GM21786 (cell line): ENCODE results near the gene APIP.

Experiments
- ATAC-seq: cut with Tn5 transposase; IDR thresholded peaks from one replicate; pipeline ENCODE4 v1.9.1; 2021; ENCODE audit not compliant: unreplicated experiment

Gene APIP

GRCh38 chr11:34890812-34891211 lies 25.4 kb downstream of the APIP start:
- no peak for ATAC-seq

GRCh38 chr11:34890089-34890488 lies 26.1 kb downstream of the APIP start:
- ATAC-seq, result no peak

DNA sequence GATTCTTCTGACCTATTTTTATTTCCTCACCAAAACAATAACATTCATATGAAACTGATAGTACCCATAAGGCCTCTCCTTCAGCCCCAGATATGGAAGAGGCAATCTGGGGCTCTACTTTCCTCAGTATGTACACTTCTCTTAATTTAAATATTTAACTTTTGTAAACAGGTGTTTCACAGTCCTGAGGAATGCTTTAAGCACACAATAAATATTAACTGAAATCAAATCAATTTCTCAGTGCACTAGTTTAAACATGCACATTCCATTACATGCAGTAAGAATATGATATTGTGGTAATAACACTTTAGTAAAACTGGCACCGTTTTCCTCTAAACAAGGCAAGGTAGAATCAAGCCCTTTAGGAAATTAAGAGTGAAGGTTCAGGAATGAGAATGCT lies 28.9 kb downstream of the APIP start:
- ATAC-seq, result no peak

DNA sequence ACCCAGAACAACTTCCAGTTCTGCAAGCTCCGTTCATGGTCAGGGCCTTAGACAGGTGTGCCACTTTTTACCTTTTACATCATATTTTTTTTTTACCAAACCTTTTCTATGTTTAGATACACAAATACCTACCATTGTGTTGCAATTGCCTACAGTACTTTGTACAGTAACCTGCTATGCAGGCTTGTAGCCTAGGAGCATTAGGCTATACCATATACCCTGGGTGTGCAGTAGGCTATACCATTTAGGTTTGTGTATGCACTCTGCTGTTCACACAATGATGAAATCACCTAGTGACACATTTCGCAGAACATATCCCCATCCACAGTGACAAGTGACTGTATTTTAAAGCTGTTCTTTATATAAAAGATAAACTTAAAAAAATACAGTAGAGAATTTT lies 29.6 kb downstream of the APIP start:
- ATAC-seq, result no peak

GRCh38 chr11:34881900-34882299 lies 34.3 kb downstream of the APIP start:
- ATAC-seq, result no peak

DNA sequence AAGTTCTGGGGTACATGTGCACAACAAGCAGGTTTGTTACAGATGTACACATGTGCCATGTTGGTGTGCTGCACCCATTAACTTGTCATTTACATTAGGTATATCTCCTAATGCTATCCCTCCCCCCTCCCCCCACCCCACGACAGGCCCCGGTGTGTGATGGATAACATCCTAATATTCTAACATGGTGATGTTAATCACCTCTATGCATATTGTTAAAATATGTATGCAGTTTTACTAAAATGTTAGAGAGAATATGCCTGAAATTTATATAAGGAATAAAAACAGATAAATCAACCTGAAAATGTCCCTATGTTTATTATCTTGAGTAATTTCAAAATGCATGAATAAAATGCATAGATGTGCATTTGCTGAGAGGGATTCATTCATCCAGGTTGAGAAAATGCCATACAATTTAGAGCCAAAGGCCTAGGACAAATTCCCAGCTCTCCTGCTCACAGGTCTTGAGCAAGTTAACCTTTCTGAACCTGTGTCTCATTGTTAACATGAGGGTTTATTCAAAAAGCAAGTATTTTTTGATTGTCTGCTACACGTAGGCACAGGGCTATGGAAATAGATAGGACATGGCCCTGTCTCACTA lies 38.7 kb downstream of the APIP start:
- ATAC-seq, result no peak

GRCh38 chr11:34874202-34874601 lies 42.0 kb downstream of the APIP start:
- ATAC-seq, result no peak

- no peak for ATAC-seq
These were observed 45.5 kb downstream of the APIP start for GRCh38 chr11:34870548-34871196.

- ATAC-seq, result no peak
These were observed 46.8 kb downstream of the APIP start for GRCh38 chr11:34869425-34869824.

DNA sequence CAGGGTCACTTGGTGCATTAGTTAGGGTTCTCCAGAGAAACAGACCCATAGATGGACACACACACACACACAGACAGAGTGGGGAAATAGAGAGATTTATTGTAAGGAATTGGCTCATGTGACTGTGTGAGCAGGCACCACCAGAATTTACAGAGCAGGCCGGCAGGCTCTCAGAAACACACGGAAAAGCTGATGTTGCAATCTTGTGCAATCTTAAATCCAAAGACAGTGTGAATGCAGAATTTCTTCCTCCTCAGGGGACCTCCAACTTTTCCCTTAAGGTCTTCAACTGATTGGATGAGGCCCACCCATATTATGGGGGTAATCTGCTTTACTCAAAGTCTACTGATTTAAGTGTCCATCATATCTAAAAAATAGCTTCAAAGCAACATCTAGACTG lies 49.8 kb downstream of the APIP start:
- no peak for ATAC-seq

- no peak for ATAC-seq
These were observed 50.9 kb downstream of the APIP start for GRCh38 chr11:34865261-34865660.

GRCh38 chr11:34864424-34864823 lies 51.8 kb downstream of the APIP start:
- no peak for ATAC-seq

DNA sequence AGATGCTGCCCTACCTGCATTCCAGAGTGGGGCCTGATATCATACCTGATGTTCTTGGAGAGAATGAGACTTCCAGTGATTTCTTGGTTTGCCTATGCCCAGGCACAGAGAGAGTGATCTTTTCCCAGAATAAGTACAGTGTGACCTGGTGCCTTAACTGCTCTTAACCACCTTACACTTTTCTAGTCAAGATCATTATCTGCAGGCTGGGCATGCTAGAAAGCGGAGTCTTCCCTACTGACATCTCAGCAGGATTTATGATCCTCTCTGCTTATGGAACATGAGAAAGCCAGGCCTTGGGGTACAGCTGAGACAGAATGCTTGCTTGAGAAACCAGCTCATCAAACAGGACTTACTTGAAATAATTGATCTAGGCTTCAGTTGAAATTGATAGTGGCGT lies 53.1 kb downstream of the APIP start:
- no peak for ATAC-seq

GRCh38 chr11:34860518-34860917 lies 55.7 kb downstream of the APIP start:
- ATAC-seq, result no peak

DNA sequence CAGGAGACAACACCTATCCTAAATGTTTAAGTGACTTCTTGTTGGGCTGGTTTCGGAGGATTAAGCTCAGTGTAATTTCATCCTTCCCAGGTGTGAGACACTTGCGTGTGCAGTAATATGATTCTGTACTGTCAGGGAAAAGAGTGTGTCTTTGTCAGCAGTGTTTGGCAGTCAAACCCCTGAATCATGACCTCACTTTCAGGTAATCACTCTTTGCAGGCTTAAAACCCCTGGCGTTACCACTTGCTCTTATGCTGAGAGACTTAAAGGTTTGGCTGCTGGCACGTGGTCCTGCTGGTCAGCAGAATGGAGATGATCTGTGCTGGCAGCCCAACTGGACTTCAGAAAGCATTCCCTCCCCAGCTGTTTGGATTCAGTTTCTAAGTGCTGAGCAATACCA lies 56.1 kb downstream of the APIP start:
- no peak for ATAC-seq

- no peak for ATAC-seq
These were observed 56.7 kb downstream of the APIP start for GRCh38 chr11:34859496-34859895.

DNA sequence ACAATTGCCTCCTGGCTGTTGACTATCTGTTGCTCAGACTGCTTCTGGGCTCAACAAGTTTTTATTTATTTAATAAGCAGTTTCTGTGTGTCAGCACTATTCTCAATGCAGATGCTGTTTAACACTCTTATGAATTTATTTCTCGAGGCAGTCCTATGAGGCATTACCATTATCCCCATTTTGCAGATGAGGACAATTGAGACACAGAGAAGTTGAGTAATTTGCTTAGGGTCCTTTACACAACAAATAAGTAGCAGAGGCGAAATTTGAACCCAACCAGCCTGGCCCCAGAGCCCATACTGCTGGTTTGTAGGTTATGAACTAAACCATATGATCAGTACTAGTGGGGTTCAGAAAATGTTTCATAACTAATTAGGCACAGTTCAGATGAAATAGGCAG lies 58.7 kb downstream of the APIP start:
- no peak for ATAC-seq

- no peak for ATAC-seq
These were observed 59.9 kb downstream of the APIP start for GRCh38 chr11:34856251-34856650.

DNA sequence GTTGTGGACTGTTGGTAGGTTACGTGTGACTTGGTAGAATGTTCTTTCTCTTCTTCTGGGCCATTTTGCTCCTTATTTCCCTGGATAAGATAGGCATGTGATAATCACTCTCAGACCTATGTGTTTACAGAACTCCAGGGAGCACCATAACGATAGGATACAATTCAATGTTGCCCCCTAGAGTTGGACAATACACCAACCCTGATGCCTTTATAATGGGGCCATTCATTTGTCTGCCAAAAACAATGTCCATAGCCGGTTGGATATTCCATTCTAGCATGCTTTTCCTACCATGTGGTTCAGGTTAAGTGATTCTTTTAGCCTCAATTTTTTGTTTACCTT lies 60.5 kb downstream of the APIP start:
- no peak for ATAC-seq

DNA sequence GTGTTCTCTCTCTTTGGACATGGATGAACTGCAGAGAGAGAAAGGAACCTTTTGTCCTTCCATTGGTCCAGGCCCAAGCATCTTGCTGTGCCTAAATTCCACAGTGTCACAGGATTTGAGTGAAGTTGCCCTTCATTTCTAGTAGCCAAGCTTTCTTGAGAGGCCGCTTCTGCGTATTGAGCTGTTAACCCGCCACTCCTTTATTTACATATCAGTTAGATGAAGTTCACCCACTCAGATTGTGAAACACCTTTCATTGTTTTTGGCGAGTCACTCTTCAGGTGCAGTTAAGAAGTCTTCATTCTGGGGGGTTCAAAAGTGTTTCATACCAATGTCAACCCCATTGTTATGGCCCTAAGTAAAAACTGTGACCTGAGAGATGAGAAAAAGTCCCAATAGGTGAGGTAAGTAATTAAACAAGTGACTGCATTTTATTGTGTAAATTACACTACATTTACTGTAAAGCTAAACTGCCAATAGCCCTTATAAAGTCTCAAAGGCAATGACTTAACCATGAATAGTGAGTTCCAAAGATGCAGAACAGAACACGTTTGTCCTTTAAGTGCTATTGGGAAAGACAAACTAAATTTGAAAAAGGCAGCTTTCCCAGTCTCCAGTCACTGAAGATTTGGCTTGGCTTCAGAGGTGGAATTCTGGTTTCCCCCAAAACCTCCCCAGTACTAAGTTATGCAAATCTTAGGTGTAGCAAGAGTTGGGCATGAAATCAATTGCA lies 61.0 kb downstream of the APIP start:
- no peak for ATAC-seq

DNA sequence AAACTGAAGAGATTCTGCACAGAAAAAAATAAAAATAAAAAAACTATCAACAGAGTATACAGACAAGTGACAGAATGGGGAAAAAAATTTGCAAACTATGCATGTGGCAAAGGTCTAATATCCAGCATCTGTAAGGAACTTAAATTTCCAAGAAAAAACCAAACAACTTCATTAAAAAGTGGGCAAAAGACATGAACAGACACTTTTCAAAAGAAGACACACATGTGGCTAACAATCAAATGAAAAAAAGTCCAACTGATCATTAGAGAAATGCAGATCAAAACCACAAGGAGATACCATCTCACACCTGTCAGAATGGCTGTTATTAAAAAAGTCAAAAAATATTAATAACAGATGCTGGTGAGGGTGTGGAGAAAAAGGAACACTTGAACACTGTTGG lies 64.3 kb downstream of the APIP start:
- ATAC-seq, result no peak

- no peak for ATAC-seq
These were observed 65.8 kb downstream of the APIP start for GRCh38 chr11:34850334-34850733.

DNA sequence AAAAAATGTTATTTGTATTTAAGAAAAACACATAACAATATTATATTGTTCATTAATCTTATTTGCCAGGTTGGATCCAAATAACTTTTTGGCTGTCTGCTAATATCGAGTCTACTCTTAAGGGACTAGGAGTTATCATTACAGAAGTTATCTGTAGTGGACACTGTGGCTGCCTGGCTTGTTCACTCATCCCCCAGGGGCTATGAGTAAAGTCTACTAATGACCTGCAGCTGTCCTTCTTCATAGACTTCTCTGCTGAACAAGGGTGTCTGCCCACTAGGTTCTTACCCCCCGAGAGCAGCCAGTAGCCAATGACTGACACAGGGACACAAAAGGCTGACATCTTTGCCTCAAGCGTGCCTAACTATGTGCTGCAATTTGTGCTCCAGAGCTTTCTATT lies 69.7 kb downstream of the APIP start:
- ATAC-seq, result no peak
